Measurements from ENCODE around the gene TSFM. TPM values are rescaled to one million over a fixed set of nuclear protein-coding genes. Genes with fewer than 3 reads are reported as not detected.
A peak's percentile ranks its signal among the peaks of the same experiment; 100 is the strongest.

Gene TSFM
- total RNA-seq, 1 experiment from 2014 or later = 58.5 TPM

DNA sequence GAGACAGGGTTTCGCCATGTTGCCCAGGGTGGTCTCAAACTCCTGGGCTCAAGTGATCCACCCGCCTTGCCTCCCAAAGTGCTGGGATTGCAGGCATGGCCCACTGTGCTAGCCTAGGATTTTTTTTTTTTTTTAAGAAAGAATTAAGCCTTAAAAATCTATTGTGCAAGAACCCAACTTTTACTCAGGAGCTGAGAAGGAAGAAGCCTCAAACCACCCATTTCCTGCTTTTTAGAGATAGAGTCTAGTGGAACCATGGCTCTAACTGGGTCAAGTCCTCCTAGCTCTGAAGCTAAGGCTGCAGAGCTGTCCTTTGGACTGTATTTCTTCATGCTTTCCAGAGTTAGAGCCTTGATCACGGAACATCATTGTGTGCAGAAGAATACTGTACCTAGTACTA is 1.3 kb upstream of the TSFM start:
- DNase-seq (ENCODE audit: low spot score) = no peak
- CTCF ChIA-PET = no interaction called here
- intact Hi-C loops (cut with micrococcal nuclease; ENCODE audit: unreplicated experiment) = no loop called here
- H3K27me3 ChIP-seq (replicated peaks; ENCODE audit: insufficient read depth, low read depth, low read length, poor library complexity) = no peaks in the 10 kb centered on the region
- H3K9me3 ChIP-seq (ENCODE audit: low read depth, low read length, poor library complexity, severe bottlenecking) = no peaks in the 10 kb centered on the region
- H3K36me3 ChIP-seq (ENCODE audit: insufficient read depth, low read length, poor library complexity, severe bottlenecking) = peaks cover 19% of the 10 kb centered on the region
- BruUV-seq (replicated peaks) = no TSS peak
- TF ChIP-seq, protein P1, sequence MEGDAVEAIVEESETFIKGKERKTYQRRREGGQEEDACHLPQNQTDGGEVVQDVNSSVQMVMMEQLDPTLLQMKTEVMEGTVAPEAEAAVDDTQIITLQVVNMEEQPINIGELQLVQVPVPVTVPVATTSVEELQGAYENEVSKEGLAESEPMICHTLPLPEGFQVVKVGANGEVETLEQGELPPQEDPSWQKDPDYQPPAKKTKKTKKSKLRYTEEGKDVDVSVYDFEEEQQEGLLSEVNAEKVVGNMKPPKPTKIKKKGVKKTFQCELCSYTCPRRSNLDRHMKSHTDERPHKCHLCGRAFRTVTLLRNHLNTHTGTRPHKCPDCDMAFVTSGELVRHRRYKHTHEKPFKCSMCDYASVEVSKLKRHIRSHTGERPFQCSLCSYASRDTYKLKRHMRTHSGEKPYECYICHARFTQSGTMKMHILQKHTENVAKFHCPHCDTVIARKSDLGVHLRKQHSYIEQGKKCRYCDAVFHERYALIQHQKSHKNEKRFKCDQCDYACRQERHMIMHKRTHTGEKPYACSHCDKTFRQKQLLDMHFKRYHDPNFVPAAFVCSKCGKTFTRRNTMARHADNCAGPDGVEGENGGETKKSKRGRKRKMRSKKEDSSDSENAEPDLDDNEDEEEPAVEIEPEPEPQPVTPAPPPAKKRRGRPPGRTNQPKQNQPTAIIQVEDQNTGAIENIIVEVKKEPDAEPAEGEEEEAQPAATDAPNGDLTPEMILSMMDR (conservative IDR thresholded peaks at IDR 0.05; ENCODE audit: low read depth, low read length) = no peak
- TF ChIP-seq EZH2 (IDR thresholded peaks at IDR 0.05; ENCODE audit: borderline replicate concordance, low read depth, low read length, poor library complexity, severe bottlenecking) = no peak
- H3K4me3 ChIP-seq (ENCODE audit: low read depth, low read length, poor library complexity, severe bottlenecking) = no peak overlapping the region
- H3K4me1 ChIP-seq (ENCODE audit: insufficient read depth, low read length, poor library complexity, severe bottlenecking) = no peaks in the 10 kb centered on the region
- H3K27ac ChIP-seq (ENCODE audit: low read depth, low read length, poor library complexity, severe bottlenecking) = no peak overlapping the region
- POLR2A ChIA-PET (ENCODE audit: low non-redundant PET) = interaction anchor here (0.6 kb wide), 1 partner anchor 421 kb away, joined by 11 read pairs; no protein-coding TSS in a partner anchor

DNA sequence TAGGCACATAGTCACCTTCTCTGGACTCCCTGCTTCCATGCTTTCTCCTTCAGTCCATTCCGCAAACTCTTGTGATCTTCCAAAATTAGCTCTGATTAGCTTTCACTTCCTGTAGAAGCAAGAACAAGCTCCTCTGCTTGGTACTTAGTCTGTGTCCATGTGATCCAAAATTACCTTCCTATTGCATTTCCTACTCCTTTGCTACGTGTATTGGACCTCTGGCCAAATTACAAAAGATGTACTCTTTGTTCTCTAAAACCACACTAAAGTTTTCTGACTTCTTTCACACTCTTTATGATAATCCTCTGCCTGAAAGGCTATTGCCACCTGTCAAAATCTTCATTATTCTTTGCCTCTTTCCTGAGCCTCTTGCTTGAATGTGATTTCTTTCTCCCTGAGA is 786 bp upstream of the TSFM start:
- no peaks in the 10 kb centered on the region for H3K27me3 ChIP-seq (replicated peaks; ENCODE audit: insufficient read depth, low read depth, low read length, poor library complexity)
- intact Hi-C loops (cut with micrococcal nuclease; ENCODE audit: unreplicated experiment) = no loop called here
- H3K36me3 ChIP-seq (ENCODE audit: insufficient read depth, low read length, poor library complexity, severe bottlenecking) = peaks cover 25% of the 10 kb centered on the region
- no peaks in the 10 kb centered on the region for H3K4me1 ChIP-seq (ENCODE audit: insufficient read depth, low read length, poor library complexity, severe bottlenecking)
- POLR2A ChIA-PET (ENCODE audit: low non-redundant PET) = interaction anchor here (0.6 kb wide), 1 partner anchor 421 kb away, joined by 11 read pairs; no protein-coding TSS in a partner anchor
- H3K27ac ChIP-seq (ENCODE audit: low read depth, low read length, poor library complexity, severe bottlenecking) = no peak overlapping the region
- TF ChIP-seq EZH2 (IDR thresholded peaks at IDR 0.05; ENCODE audit: borderline replicate concordance, low read depth, low read length, poor library complexity, severe bottlenecking) = no peak
- TF ChIP-seq, protein P1 (conservative IDR thresholded peaks at IDR 0.05; ENCODE audit: low read depth, low read length) = no peak
- no TSS peak for BruUV-seq (replicated peaks)
- no peak for DNase-seq (ENCODE audit: low spot score)
- no peak overlapping the region for H3K4me3 ChIP-seq (ENCODE audit: low read depth, low read length, poor library complexity, severe bottlenecking)
- H3K9me3 ChIP-seq (ENCODE audit: low read depth, low read length, poor library complexity, severe bottlenecking) = no peaks in the 10 kb centered on the region
- CTCF ChIA-PET = no interaction called here

DNA sequence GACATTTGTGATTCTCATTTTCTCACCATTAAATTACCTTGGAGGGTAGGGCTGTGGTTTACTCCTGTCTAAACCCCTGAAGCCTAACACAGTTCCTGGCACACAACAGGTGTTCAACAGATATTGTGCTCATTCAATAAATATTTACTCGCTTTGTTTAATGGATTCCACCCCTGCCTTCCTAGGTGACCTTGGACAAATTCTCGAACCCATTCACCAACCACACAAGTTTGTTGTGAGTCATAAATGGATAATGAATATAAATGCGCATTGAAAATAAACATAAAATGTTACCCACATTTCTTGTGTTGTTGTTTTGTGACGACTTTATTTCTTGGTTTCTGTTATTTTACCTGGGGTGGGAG is 362 bp upstream of the TSFM start:
- intact Hi-C loops (cut with micrococcal nuclease; ENCODE audit: unreplicated experiment) = no loop called here
- Histone ChIP-seq H3K27ac (ENCODE audit: low read depth, low read length, poor library complexity, severe bottlenecking) (no peak overlapping the region), H3K27me3 (replicated peaks; ENCODE audit: insufficient read depth, low read depth, low read length, poor library complexity) (no peaks in the 10 kb centered on the region), H3K4me1 (ENCODE audit: insufficient read depth, low read length, poor library complexity, severe bottlenecking) (no peaks in the 10 kb centered on the region), H3K4me3 (ENCODE audit: low read depth, low read length, poor library complexity, severe bottlenecking) (peak overlapping the region; percentile 95), H3K36me3 (ENCODE audit: insufficient read depth, low read length, poor library complexity, severe bottlenecking) (peaks cover 29% of the 10 kb centered on the region), H3K9me3 (ENCODE audit: low read depth, low read length, poor library complexity, severe bottlenecking) (no peaks in the 10 kb centered on the region)
- no peak for DNase-seq (ENCODE audit: low spot score)
- ChIA-PET POLR2A (ENCODE audit: low non-redundant PET) (no interaction called here), CTCF (interaction anchor here (1.4 kb wide), 1 partner anchor 10 kb away, joined by 3 read pairs; the partner anchor contains the start of genes EEF1AKMT3 and METTL1)
- TF ChIP-seq, protein P1 (conservative IDR thresholded peaks at IDR 0.05; ENCODE audit: low read depth, low read length) = no peak
- no TSS peak for BruUV-seq (replicated peaks)

Data from A673 (cell line).